ENCODE measurements around the gene DCC.

Gene DCC

GRCh38 chr18:52903857-52904256 lies 563.9 kb downstream of the DCC start:
- peak; percentile 21 for TF ChIP-seq CTCF (IDR thresholded peaks at IDR 0.05; ENCODE audit: low read length, missing control alignments)
- peak; percentile 6 for DNase-seq (ENCODE audit: low read depth)
- no peak overlapping the region for H3K4me3 ChIP-seq (replicated peaks; ENCODE audit: low read depth, low read length)

- no peak for DNase-seq (ENCODE audit: low read depth)
- no peak for TF ChIP-seq CTCF (IDR thresholded peaks at IDR 0.05; ENCODE audit: low read length, missing control alignments)
- H3K4me3 ChIP-seq (replicated peaks; ENCODE audit: low read depth, low read length) = no peak overlapping the region
These were observed 567.7 kb downstream of the DCC start for GRCh38 chr18:52907543-52908308.

GRCh38 chr18:52914148-52914547 lies 574.2 kb downstream of the DCC start:
- no peak for TF ChIP-seq CTCF (IDR thresholded peaks at IDR 0.05; ENCODE audit: low read length, missing control alignments)

GRCh38 chr18:52920665-52921064 lies 580.7 kb downstream of the DCC start:
- DNase-seq (ENCODE audit: low read depth) = no peak
- no peak overlapping the region for H3K4me3 ChIP-seq (replicated peaks; ENCODE audit: low read depth, low read length)
- TF ChIP-seq CTCF (IDR thresholded peaks at IDR 0.05; ENCODE audit: low read length, missing control alignments) = no peak

More at GRCh38 chr18:52914148-52914547, 574.2 kb downstream of the DCC start:
- no peak overlapping the region for H3K4me3 ChIP-seq (replicated peaks; ENCODE audit: low read depth, low read length)
- DNase-seq (ENCODE audit: low read depth) = no peak

GRCh38 chr18:52933356-52933755 lies 593.4 kb downstream of the DCC start:
- no peak for TF ChIP-seq CTCF (IDR thresholded peaks at IDR 0.05; ENCODE audit: low read length, missing control alignments)
- DNase-seq (ENCODE audit: low read depth) = no peak
- no peak overlapping the region for H3K4me3 ChIP-seq (replicated peaks; ENCODE audit: low read depth, low read length)

GRCh38 chr18:52936931-52937330 lies 596.9 kb downstream of the DCC start:
- TF ChIP-seq CTCF (IDR thresholded peaks at IDR 0.05; ENCODE audit: low read length, missing control alignments) = no peak
- no peak overlapping the region for H3K4me3 ChIP-seq (replicated peaks; ENCODE audit: low read depth, low read length)
- DNase-seq (ENCODE audit: low read depth) = no peak

- no peak overlapping the region for H3K4me3 ChIP-seq (replicated peaks; ENCODE audit: low read depth, low read length)
- DNase-seq (ENCODE audit: low read depth) = no peak
- no peak for TF ChIP-seq CTCF (IDR thresholded peaks at IDR 0.05; ENCODE audit: low read length, missing control alignments)
These were observed 597.8 kb downstream of the DCC start for GRCh38 chr18:52937840-52938239.
